Measurements from ENCODE around the gene NEK10.

Gene NEK10

DNA sequence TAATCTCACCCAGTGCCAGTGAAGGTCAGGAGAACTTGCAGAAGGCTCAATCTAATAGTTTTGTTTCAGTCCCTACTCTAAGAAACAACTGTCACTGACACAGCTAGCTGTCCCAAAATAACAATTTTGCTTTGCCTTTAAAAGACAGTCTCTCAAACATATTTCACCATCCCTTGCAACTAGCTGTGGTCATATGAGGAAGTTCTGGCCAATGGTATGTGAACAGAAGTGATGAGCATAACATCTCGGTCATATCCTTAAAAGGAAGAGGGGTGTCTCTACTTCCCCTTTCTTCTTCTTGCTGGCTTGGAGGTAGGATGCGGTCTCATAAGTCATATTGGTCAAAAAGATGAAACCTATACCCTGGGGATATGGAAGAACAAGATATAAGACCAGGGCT, 198.1 kb downstream of the NEK10 start:
- DNase-seq (ENCODE audit: low spot score), result no peak

DNA sequence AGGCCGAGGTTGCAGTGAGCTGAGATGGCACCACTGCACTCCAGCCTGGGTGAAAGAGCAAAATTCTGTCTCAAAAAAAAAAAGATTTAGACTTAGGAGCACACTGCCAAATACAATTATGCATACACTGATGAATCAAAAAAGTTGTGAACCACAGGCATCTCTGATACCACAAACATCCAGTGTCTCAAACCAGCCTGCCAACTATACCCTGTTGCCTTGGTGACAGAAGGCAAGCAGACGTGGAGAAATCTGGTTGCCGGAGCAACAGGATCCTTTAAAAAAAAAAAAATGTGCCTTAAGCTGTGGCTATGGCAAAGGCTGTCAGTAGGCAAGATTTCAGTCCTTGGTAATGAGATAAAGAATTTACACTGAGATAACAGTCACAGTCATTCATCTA, 202.3 kb downstream of the NEK10 start:
- no peak for DNase-seq (ENCODE audit: low spot score)

DNA sequence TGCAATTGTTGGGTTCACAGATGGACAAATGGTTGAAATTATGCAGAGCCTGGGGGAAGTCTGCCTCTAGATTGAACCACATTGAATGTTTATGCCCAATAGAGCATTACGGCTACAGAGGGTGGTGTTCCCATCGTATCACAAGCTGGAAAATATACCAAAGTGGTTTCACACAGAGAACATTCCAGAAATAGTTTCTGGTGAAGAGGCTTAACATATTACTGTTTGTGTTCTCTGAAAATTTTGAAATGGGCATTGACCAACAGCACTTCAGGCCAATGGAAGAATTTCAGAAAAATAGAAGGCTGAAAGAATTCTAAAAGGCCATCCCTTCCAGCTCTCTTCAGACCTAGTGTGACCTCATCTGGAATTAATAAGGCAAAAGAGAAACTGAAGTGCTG, 203.9 kb downstream of the NEK10 start:
- no peak for DNase-seq (ENCODE audit: low spot score)

DNA sequence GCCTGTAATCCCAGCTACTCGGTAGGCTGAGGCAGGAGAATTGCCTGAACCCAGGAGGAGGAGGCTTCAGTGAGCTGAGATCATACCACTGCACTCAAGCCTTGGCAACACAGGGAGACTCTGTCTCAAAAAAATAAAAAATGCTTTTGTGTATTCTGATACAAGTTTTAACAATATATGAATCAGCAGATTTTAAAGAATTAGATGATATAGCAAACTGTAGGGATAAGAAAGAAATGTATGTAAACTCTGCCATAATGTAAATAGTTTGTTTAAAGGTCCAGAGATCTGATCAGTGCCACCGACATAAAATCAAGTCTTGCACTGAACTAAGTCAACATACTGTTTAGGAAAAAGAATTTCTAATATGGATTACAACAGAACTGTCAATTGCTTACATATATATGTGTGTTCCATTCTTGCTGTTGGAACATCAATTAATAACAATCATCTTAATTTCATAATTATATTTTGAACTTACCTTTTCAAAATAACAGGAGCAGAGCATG, 208.3 kb downstream of the NEK10 start:
- DNase-seq (ENCODE audit: low spot score), result no peak

DNA sequence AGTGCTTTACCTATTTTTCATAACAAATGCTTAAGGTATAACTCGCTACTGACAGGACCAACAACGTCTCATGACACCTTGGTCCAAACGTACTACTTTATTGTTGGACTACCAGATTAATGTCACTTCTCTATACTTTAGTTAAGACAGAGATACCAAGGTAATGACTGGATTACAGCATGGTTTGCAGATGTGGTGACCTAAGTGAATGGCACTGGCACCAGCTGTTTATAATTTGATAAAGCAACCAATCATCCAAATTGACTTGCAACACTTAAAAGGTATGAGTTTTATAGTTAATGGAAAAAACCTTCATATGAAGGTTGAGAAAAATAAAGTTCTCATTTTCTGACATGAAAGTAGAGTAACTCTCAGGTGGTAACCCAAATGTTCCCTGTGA, 209.0 kb downstream of the NEK10 start:
- DNase-seq (ENCODE audit: low spot score), result no peak

DNA sequence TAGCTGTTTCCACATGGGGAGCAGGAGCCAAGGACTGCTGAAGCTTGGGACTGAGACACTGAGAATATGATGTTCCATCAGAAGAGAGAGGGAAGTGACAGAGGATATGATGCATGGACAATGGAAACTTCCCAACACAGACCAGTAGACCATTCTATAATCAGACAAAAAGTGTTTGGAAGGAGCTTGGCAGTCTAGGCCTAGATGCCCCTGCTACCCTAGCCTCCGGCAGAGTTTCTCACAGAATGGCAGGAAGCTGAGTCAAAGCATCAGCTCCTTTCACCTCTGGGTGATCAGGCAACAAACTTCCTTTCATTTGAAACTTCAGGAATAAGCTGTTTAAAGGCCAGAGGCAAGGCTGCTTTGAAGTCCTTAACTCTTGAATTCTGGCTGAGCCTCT, 222.0 kb downstream of the NEK10 start:
- no peak for DNase-seq (ENCODE audit: low spot score)

DNA sequence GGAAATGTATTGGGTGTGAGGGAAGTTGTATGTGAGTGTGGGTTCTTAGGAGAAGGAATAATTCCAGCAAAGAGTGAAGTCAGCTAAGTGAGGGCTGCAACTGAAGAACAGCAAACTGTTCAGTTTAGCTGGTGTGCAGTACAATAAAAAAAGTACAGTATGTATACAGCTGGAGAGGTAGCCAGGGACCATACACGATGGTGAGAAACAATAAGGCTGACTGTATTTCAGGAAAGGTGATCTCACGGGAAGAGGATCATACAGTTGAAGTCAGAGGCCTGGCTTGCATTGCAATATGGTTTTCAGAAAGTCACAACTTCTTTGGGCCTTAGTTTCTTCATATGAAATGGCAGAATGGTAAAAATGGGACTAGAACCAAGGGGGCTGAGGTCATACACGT, 222.4 kb downstream of the NEK10 start:
- DNase-seq (ENCODE audit: low spot score), result no peak

DNA sequence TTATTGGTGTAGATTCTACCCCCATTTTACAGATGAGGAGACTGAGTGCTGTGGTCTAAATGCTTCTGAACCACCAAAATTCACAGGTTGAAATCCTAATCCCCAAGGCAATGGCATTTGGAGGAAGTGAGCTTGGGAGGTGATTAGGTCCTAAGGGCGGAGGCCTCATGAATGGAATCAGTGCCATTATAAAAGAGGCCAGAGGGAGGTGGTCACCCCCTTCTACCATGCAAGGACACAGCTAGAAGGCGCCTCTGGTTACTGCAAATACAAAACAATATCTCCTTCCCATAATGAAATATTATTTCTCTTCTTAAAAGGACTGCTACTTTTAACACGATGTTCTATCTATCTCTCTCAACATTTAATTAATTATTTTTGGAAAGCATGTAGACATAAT, 223.5 kb downstream of the NEK10 start:
- no peak for DNase-seq (ENCODE audit: low spot score)

DNA sequence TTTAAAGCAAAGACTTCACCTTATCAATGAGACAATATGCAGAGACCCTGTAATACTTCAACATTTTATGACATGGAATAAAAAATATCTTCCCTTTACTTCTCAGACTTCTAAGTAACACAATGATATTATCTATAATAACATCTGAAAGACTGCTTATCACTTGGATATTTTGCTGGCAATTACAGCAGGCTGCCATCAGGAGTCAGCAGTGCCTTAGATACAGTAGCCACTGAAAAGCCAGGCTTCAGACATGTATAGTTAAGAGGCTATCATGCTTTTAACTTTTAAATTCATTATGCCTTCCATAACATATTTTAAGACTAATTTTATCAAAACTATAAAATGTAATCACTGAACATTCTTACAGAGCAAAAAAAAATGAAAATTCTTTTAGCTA, 227.5 kb downstream of the NEK10 start:
- DNase-seq (ENCODE audit: low spot score), result no peak

DNA sequence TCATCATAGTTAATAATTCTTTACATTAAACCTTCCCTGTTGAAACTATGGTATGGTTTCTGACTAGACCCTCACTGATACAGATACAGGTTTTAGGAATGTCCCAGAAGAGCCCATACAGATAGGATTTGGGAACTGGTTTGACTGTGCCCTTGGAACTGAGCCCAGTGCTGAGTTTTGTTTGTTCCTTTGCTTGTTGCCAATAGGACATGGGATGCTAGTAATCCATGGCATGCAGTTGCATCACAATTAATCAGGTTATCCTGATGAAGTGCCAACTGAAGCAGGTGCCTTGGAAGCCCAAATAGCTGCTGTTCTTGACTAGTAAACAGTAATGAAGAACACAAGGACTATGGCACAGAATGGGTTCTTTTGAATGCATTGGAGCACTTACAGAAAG, 230.6 kb downstream of the NEK10 start:
- DNase-seq (ENCODE audit: low spot score), result no peak

DNA sequence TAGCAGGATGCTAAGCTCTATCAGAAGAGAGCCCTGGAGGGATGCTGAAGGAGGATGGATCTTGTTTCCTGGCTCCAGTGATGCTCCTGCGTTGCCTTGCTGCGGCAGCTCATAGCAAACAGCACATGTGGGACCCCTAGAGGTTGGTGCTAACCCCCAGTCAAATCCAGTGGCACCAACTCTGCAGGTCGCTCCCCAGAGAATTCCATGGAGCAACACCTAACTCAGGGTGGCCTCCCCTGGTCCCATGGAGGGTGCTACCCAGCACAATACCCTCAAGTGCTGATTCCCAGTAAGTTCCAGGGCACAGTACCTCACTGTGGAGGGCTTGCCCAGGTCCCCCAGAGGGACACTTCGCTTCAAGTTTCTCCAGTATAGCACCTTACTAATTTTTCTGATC, 231.2 kb downstream of the NEK10 start:
- no peak for DNase-seq (ENCODE audit: low spot score)

DNA sequence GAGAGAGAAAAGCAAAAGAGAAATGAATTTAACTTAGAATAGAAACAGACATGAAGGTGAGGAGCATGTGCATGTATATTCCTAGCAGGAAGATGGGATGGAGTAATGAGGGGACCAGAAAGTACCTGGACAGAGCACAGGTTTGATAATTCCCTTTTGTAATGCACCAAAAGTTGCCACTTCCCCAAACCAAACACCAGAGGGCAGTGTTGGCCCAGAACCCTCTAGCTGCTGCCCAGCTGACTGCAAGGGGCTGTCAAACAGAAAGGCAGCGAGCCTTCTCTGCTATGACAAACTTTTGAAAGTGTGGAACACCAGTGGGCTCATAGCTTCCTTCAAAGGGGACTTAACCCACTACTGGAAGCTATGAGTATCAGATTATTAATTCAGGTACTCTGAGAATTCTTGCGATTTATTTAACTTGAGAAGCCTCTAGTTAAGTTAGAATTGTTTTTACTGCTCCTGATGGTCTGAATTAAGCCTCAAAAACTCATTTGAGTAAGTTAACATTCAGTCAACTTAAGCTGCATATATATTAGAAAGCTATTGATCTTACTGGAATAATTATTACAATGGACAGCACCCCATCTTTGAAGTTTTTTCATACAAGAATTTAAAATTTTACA, 234.9 kb downstream of the NEK10 start:
- DNase-seq (ENCODE audit: low spot score), result peak; percentile 50

DNA sequence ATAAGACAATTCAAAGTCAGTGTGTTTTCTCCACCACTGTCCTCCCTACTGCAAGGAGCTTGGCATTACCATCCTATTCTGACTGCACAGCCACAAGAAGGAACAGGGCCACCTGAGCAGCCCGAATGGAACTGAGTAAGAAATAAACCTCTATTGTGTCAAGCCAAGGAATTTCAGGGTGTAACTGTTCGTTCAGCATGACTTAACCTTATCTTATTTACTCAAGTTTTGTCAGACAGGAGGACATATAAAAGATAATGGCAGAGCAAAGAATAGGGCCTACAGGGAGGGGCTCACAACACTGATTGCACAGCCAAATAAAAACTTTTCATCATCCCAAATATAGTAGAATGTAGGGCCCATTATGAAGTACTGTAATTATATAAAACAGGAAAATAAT, 236.1 kb downstream of the NEK10 start:
- DNase-seq (ENCODE audit: low spot score), result no peak

DNA sequence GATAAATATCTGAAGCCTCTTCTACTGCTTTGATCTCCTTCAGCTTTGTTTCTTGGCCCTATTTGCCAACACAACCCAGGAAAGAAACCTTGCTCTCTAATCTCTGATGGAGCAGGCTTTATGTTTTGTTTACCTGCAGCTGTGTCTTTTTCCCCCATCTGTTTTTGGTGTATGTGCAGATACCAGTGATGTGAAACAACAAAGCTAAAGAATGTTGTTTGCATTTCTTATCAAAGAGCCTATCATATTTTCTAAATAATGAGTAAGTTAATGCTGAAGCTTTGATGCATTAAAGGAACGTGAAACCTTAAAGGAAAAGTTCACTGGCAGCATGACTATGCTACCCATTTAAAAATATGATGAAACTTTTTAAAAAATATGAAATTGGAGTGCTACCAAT, 238.4 kb downstream of the NEK10 start:
- DNase-seq (ENCODE audit: low spot score), result no peak

DNA sequence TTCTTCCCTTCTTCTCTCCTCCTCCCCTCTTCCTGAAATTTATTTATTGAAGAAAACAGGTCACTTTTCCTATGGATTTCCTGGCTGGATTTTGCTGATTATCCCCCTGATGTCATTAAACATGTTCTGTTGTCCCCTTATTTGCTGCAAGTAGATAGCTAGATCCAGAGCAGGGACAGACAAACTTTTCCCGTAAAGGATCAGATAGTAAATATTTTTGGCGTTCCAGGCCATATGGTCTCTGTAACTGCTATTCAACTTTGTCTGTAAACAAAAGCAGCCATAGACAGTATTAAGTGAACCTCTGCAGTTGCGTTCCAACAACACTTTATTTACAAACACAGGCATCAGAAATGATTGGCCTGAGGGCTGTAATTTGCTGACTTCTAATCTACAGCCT, 241.3 kb downstream of the NEK10 start:
- no peak for DNase-seq (ENCODE audit: low spot score)

DNA sequence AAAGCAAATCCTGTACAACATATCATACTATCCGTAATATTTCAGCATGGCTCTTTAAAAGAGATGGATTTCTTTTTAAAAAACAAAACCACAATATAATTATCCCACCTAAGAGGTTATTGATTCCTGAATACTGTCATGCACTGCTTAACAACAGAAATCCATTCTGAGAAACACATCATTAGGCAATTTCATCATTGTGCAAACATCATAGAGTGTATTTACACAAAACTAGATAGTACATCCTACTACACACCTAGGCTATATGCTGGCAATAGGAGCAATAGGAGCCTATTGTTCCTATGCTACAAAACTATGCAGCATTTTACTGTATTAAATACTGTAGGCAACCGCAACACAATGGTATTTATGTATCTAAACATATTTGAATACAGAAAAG, 242.0 kb downstream of the NEK10 start:
- DNase-seq (ENCODE audit: low spot score), result no peak

DNA sequence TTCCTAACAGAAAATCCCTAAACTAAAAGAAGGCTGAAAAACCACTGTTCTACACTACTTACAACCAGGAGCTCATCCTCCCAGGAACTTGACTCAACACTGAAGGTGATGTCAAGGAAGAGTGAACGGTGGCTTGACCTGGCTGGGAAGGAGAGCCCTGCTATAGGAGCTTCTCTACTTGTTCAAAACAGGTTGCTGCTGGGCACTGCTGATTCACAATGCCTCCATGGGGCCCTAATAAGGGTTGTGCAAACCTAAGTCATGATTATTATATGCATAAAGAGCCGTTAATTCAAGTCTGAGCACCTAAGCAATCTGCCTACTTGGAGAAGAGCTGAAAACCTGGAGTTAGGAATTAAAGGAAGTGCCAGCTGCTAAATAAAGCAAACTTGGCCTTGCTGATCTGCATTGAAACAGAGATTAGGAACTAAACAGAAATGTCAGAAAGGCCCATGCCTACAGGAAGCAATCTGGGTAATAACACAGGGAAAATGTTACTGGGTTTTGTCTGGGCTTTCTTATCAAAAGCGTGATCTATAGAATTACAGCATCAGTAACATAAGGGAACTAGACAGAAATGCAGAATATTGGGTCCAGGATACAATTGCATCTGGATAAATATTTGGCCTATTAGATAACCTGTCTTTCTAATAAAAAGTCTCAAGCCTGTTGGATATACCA, 243.2 kb downstream of the NEK10 start:
- DNase-seq (ENCODE audit: low spot score), result no peak

DNA sequence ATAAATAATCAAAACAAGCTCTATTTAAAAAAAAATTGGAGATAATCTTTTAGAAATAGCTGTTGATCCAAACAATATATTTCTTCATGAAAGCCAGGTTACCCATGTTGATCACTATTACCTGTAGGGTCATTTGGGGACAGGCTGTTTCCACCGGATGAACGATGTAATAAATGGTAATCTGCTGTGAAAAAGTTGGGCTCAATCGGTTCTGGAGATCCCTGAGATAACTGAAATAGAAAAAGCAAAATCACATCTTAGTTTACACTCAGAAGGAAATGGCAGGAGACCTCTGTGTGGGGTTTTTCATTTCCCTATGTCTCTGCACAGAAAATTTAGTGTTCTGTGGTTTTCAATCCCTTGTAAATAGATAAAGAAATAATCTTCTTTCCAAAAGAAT, 249.5 kb downstream of the NEK10 start:
- DNase-seq (ENCODE audit: low spot score), result no peak

DNA sequence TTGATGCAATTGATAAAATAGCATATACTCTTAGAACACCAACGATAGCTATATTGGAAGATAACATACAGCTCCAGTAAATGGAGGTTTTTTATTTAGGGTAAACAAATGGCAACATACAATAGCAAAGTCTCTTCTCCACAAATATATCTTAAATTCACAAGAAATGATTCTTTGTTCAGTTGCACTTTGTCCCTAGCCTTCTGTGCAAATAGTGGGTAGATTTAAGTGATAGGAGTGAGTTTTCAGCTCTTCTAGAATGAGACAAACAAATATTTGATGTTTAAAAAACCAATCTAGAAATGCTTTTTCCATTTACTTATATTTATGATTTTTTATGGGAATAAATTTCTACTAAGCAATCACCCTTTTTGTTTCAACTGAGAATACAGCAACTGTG, 253.8 kb downstream of the NEK10 start:
- DNase-seq (ENCODE audit: low spot score), result no peak

DNA sequence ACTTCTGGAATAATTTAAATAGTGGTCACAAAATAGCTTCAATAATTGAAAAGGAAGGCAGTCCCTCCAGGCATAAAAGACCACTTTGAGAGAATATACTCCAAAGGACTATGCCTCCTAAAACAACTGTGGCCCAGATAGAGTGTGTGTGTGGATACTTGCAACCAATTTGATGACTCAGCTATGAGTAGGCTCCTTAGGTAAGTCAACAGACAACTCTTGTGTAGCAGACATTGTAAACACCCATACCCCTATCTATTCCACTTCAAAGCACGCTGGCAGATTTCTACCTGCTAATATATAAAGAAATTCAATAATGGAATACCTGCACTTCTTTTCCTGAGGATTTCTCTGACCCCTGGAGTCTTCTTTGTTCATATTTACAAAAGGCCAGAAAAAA, 254.5 kb downstream of the NEK10 start:
- no peak for DNase-seq (ENCODE audit: low spot score)

DNA sequence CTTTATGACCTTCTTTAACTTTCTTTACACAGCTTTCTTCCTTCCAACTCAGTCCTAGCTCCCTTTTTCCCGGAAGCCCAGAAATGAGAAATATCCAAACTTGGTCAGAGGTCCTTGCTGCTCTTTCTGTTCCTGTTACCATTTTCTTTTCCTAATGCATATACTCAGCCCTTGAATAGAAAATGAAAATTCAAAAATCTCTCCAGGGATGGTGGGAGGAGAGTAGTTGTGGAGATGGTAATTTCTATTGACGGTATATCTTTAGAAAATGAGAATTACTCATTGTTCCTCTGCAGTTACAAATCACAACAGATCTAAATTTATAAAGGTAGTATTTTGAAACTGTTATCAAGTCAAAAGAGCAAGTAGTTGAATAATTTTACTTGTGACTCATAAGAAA, 255.1 kb downstream of the NEK10 start:
- DNase-seq (ENCODE audit: low spot score), result no peak

DNA sequence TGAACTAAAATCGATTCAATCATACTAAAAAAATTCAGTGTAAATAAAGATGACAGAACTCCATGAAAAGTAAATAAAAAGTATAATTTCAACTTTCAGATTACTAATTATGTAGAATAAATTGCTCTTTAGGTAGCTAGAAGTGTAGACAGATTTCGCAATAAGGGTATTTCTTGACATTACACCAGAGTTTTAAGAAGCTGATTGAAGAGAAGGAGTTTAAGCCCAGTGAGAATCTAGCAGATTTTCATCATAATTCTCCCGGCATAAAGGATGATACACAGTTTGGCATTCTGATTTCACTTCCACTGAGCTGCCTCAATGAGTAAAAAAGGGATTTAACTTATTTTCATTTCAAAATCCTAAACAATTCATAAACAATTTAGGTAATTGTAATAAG, 259.2 kb downstream of the NEK10 start:
- DNase-seq (ENCODE audit: low spot score), result no peak

DNA sequence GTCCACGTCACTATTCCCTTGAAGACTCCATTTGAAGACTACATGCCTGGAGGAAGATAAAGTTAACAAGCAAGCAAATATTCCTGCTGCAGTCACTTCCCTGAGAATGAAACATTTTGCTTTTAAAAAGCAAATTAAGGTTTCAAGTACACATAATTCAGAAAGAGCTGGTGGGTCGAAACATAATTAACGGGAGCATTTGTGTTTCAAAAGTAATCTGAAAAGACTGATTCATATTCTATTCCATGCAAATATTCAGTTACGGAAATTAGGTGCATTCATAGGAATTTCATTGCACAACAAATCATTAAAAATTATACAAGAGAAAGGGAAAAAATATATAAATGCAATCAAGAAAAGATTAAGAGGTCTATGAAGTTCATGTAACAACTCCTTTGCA, 260.9 kb downstream of the NEK10 start:
- DNase-seq (ENCODE audit: low spot score), result no peak

DNA sequence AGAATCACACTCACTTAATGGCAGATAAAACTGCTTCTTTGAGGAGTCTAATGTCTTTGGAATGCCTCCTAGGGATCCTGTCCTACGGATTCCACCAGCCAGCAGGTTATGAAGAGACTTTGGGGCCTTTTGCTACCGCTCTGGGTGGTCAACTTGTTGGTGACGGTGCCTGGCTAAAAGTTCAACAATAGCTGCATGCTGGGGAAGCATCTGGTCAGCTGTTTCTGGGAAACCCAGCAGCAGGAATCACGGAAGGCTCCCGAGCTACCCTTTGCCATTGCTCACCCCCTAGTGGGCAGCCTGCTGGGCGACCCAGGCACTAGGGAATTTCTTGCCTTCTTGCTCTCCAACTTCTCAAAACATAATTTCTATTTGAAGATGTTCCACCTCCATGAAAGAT, 263.3 kb downstream of the NEK10 start:
- no peak for DNase-seq (ENCODE audit: low spot score)
